Activated CD4-positive, alpha-beta T cell treated with anti-CD3 and anti-CD28 coated beads, Interleukin-2, amount 50 U/mL, for 4 hours (primary cell): ENCODE data around the gene FYN.

ENCODE experiments used
- DNase-seq, 2 experiments: peaks; one replicate each; pipeline ENCODE4 v3.0.0-alpha.2; 2020

Gene FYN

DNA sequence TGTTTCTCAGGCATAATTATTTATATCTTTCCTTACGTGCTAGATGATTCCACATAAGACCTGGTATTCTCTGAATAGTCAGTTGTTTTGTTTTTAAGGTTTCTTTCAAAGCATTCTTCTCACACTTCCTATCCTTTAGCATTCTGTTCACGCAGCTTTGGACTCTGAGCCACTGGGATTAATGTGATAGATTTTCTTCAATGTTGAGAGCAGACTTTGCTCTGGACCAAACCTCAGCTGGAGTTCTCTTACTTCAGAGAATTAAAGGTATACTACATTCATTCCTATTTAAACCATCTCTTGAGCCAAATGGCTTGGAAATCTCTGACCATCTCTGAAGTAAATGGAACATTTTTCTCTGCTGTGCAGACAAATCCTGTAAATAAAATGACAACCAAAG lies 196.9 kb downstream of the FYN start:
- no peak for DNase-seq

DNA sequence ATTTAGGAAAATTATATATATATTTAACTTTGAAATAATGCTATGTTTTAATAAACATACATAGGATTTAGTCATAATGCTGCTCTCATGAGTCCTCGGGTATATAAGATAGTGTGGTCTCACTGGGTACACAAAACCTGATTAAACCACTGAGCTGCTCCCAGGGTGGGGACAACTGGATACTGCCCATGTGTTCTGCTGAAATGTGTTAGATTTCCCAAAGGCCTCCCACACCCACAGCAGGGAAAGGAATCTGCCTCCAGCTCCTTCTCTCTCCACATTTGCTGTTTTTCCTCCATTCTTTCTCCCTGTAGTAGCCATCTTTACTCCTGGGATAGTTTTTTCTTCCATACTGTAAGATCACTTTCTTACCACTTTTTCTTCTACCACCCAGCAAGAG lies 198.4 kb downstream of the FYN start:
- no peak for DNase-seq

DNA sequence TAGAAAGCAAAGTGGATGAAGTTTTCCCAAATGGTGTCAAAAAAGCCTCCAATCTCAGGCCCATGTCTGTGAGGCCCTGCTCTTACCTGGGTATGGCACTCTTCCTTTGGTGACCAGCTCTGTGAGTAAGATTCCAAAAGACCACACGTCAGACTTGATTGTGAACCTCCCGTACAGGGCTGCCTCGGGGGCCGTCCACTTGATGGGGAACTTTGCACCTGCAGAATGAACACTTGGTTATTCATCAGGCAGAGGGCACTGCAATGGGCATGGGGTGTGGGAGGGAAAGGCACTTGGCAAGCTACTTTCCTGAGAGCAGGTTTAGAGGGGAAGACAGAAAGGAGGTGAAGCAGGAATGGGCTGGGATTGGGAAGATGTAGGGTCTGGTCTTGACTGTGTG lies 198.8 kb downstream of the FYN start:
- no peak for DNase-seq

DNA sequence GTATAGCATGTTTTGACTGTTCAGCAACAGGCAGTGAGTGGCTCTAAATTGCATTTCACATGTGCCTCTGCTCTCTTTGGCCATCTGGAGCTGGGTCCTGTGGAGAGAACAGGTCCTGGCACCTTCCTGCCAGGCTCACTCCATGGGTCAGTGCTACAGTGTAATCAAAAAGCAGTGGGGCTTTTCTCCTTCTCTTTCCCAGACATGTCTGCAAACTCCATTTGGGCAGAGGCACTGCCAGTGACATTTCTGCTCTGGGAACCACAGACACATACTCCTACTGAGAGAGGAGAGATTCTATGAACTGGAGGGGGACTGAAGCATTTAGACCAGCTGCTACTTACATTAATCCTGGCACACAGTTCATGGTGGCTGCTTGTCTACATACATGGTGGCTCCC lies 199.3 kb downstream of the FYN start:
- no peak for DNase-seq

DNA sequence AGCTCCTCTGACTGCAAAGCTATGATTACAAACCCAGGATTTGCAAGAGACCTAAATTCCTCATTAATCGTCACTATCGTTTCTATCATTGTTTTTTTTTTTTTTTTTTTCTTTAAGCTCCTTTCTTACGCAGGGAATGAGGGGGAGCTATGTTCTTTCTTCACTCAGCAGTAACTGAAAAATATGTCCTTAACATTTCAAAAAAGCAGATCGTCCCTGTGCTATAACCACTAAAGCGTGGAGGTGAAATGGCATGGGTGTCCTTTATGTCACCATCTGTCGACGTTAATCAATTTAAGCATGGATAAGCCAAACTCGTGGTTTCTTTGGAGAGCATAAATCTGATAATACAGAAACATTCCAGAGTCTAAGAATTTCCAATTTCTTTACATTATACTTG lies 199.7 kb downstream of the FYN start:
- no peak for DNase-seq

DNA sequence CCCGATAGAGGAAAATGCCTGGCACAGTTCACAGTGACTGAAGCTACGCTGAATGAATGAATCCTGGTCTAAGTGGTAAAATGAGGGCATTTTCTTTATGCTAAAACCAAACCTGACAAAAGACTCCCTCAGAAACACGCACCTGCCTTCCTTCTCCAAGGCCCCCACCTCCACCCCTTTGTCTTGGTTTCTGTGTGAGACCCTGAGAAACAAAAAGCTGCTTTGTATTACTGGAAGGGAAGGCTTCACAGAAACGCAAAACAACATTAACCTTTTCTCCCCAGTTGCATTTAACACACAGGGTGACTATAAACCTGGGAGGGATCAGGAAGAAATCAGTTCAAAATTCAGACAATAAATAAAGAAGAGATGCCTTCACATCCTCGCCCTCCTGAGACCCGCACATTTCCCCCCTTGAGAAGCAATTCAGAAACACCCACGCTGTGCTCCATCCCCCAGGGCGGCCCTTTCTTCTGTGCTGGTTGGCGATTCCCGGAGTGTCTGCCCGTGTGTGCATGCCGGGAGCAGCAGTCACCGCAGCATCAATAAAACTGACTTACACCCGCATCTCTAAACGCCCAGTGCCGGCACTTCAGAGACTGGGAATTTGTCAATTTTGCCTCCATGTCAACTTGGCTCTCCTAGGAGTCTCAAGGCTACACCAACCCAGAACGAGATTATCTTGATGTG lies 200.3 kb downstream of the FYN start:
- no peak for DNase-seq

DNA sequence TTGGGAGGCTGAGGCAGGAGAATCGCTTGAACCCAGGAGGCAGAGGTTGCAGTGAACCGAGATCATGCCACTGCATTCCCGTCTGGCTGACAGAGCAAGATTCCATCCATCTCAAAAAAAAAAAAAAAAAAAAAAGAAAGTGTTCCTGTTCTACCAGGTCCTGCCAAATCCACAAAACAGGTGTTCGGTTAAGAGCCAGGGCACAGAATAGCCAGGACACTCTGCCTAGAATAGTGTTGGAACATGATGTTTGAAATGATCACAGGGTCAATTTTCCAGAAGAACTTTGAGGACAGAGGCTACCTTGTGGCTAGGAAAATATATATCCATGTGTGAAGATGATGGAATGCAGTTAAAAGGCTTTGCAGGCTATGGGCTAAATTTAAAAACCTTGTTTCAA lies 203.9 kb downstream of the FYN start:
- DNase-seq, result no peak

DNA sequence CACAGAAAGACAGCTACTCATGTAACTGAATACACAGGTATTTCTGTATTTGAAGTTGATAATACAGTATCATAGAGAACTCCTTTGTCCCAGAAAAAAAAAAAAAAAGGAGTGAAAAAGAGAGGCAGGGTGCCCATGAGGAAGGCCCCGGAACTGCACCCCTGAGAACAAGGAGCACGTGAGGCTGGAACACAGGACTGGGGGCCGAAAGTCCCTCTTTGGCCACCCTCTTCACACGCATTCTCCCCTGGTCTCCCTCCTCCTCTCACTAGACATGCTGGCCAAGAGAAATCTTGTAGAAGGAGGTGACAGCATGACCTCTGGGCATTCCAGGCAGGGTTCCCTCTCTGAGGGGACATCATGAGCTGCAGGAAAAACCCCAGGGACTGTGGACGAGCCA lies 204.8 kb downstream of the FYN start:
- DNase-seq, result no peak

DNA sequence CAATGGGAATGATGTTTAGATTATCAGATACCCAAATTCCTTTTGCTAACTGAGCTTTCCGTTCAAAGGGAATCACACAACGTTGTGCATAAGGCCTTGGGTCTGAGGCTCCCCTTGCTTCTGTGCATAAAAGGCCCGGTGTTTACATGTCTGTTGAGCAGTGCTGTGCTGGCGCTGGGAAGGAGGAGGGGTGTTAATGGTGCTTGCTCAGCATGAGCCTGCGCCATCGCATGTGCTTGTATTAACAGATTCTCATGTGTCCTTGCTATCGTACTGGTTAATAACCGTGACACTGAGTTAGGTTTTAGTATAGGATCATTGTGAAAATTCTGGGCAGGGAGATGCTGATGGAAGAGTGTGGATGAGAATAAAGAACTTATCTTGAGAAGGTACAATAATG lies 205.3 kb downstream of the FYN start:
- no peak for DNase-seq

DNA sequence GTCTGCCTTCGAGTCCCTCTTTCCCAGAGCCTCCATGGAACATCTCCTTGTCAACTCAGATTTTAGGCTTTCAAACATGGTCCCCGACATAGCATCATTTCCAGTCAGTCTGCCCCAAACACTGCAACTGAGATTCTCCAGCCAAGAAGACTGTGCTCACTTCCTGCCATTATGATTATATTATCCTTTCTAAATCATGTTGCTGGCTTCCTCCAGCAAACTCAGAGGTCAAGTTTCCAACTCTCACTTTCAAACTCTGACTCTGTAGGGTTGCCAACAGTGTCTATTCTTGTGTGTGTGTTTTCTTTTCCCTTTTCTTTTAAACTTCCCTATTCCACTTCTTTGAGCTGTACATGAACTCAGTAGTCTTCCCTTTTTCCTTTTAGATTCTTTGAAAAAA lies 206.4 kb downstream of the FYN start:
- DNase-seq, result no peak

DNA sequence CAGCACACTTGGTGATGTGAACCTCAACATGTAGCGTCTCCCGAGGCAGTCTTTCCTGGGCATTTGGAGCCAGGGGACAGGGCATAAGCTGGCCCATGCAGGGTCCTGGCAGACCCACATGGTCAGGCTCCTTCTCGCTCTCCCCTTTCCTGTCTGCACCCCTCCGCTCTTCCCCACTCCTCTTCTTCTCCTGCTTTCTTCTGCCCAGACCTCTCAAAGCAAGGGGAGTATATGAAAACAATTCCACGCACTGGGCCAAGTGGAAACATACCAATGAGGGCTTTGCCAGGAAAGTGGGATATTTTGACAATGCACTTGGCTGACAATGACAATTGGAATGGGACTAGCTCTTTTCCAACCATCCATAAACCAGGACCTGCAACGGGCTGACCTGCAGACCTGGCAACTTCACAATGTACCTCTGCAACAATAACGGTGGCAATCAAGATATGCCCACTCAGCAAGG lies 208.7 kb downstream of the FYN start:
- DNase-seq, result no peak

DNA sequence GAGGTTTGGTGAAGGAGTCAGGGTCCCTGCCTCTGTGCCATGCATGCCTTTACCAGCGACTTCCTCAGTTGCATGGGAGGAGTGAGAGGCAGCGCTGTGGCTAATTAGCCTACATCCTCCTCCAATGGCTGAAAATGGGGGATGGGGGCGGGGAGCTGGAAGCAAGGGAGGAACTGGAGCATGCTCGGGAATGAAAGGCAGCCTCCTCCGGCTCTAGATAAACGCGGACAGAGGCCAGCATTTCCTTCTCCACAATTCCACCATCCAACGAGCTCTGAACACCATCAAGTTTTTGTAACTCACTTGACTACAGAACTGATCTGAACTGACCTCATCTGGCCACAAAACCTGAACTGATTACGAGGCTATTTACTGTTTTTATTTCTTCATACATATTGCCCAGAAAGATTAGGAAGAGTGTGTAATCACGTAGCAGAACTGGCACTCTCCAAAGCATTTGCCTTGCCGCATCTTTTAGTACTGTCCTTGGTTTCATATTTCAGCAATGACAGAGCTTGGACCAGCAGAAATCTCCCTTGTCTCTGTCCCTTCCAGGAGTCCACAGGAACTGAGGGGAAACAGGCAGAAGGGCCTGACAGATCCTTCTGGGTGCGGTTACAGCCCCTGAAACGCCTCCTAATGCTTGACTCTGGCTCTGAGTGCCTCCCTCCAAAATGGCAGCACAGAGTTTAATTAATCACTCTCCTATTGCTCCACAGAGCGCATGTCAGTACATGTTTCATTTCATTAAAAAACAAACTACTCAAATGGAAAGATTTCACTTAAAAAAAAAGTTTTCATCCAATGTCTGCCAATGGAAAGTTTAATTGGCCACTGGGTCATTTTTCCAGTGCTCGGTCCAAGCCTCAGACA lies 209.3 kb downstream of the FYN start:
- no peak for DNase-seq

DNA sequence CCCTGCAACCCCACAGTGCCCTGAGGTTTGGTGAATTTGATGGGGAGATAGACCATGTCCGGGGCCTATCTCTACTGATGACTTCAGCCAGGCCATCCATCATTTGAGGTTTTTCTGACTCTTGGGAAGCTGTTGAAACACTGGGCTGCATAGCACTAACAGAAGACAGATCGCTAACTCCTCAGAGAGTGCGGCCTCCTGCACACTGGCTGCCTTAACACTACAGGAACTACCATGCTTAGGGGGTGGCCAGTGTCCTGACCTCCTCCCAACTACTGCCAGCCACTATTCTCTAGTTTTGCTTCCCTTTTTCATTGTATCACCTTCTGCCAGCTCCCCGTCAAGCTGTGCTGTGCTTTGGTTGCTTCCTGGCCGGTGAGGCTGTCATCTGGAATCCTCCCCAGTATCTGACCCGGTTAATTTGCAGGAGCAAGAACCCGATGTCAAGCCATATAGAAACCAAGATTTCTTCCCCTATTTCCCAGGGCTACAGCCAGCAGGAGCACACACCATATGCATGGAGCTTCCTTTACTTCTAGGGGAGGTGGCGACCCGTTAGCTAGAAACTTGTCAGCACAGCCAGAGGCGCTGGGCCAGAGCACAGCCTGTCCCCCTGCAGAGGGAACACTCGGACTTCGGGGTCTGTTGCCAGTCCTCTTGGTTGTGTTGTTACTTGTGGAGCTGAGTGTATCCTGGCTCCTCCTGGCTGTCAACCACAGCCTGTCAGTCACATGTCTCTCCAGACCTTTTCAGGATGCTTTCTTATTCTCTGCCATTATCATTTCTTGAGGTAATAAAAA lies 210.3 kb downstream of the FYN start:
- no peak for DNase-seq

DNA sequence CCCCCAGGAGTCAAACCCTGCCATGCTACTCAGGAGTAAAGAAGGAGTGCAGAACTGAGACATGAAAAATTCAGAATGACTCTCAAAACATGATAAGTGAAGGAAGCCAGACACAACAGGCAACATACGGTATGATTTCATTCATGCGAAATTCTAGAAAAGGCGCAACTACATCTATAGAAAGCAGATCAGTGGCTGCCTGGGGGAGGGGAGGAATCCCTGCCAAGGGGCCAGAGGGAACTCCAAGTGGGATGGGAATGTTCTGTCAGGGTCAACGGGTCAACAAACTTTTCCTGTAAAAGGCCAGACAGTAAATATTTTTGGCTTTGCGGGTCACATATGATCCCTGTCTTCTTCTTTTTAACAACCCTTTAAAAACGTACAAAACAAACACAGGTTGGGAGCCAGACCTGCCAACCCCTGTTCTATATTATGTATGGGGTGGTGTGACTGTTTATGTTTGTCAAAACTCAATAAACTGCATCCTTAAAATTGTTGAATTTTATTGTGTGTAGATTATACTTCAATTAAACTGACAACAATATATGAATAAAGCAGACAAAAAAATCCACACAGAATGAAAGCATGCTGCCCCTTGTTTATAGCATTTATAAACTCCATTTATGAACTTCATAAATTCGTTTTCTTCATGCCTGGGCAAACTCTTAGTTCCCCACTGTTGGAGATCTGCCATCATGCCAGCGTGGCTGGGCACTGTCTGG lies 211.0 kb downstream of the FYN start:
- no peak for DNase-seq

DNA sequence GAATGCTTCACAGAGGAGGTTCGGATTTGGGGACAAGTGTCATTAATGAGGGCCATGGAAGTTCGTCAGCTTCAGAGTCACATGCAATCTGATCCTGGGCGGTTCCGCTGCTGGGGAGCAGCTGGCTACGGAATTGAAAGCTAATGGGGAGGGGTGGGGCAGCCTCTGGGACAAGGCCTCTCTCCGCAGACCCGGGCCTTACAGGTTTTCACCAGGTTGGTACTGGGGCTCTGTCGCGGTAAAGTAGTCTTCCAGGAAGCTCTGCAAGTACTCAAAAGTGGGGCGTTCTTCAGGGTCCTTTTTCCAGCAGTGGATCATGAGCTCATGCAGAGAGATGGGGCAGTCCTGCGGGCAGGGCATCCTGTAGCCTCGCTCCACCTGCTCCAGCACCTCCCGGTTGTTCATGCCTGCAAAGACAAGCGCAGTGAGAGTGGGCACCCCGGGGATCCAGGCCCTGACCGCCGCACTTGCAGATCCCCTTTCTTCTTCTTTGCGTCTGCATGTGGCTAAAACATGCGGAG lies 211.7 kb downstream of the FYN start:
- no peak for DNase-seq

DNA sequence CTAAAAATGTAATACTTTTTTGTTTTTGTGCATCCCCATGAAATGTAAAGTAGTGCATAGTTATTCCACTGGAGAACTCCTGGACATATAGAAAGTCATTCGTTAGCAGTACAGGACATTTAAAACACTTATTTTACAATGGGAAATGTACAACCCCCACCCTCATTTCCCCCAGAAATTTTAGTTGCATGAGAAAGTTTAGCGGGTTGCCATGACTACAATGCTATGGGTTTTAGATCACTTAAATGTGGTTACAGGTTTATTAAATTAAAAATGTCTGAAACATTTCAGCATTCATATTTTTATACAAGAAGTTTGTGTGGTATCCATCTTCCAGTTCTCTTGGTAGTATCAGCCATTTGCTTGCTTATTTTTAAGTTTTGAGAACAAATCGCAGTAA lies 212.7 kb downstream of the FYN start:
- DNase-seq, result no peak

DNA sequence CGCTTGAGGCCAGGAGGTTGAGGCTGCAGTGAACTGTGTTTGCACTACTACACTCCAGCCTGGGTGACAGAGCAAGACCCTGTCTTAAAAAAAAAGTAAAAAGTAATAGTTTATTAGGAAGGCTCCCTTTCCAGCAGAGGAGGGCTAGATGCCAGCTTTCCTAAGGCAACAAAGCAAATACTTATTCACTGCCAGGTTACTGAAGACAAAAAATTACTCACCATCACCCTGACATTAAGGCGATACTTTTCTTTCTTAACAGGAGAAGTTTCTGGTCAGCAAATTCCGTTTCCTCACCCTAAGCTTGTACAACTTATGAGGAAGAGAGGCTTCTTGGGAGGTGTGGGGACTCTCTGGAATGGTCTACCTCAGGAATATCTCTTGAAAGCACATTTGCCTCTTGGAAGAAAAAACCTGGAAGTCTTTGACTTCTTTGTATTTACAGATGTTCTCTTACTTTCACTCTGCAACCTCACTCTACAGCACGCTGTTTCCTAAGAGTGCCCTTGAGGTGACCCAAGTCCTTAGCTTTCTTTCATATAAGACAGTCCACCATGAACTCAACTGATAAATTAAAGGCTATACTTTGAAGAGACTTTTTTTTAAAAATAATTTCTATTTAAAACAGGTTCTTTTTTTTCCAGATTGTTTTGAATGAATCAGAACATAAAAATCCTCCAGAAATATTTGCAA lies 214.6 kb downstream of the FYN start:
- no peak for DNase-seq

DNA sequence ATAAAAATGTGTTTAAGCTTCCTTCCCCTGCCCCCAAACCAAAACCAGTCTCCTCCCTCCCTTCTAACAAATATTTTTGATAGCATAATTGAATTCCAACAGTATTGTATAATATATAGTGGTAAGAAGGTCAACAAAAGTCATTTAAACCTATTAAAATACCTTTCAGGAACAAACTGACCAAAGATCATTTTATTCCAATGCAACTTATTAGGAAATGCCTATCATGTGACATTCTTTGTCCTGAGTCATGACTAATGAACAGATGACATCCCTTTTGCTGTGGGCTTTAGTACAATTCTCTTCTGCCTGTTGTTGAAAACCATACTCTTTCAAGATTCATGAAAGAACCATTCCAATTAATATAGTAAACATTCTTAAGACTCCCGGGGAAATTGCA lies 216.1 kb downstream of the FYN start:
- DNase-seq, result no peak

DNA sequence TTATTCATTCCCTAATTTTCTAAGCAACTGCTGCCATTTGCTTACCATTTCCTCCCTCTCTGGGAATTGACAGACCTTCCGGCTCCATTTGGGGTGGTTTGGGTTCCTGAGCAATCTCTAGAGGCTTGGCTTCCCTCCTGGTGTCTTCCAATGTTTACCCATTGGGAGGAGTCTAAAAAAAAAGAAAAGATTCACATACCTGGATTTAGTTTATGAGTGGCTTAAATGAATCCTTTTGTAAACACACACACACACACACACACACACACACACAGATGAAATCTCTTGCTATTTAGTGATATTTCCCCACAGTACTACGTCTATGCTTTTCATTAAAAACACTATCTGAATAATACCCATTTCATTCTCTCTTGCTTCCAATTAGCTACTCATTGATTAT lies 219.3 kb downstream of the FYN start:
- DNase-seq, result no peak

DNA sequence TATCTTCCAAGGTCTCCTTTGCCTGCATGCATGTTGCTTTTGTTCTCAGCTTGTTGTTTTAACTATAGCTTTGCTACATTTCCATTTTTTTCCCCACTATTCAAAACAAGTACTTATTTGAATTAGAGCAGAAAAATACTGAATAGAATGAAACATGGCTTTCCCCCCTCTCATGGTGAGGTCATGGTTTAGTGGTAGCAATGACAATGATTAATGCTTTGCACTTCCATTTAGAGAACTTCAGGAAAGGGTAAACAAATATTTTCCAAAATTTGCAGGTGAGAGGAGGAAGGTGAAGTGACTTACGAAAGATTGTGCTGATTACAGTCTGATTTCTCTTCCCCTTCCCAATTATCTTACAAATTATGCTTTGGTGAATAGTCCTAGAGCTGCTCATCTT lies 219.8 kb downstream of the FYN start:
- DNase-seq, result no peak

DNA sequence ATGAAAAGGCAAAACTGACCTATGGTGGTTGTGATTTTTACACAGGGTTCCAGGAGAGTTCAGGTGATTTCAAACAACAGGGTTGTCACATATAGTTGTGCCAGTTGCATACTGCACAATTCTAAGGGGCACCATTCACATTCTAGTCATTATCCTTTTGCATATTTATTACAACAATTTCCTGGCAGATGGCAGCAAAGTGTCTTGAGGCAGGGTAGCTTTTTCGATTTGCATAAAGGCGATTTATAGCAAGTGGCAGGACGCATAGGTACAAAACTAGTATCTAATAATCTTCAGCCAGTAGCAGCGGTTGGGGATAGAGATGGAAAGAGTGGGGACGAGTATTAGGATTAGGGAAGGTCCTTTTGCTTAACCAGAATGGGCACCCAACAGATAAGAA lies 221.1 kb downstream of the FYN start:
- no peak for DNase-seq
